ENCODE results near the gene MBOAT7.
A peak's percentile ranks its signal among the peaks of the same experiment; 100 is the strongest.

- TF ChIP-seq POLR2A (IDR thresholded peaks at IDR 0.05): peak in 1 of 2 donors; percentile 88
- TF ChIP-seq CTCF (IDR thresholded peaks at IDR 0.05): no peak
Measured at GRCh38 chr19:54137699-54138488, 51.5 kb downstream of the MBOAT7 start, which contains the start of gene CNOT3.
